ENCODE measurements around the gene EEA1. TPM values are rescaled to one million over a fixed set of nuclear protein-coding genes. Genes with fewer than 3 reads are reported as not detected.

The EEA1 gene
- total RNA-seq, 1 experiment from 2014 or later = 7.9 TPM

GRCh38 chr12:92860521-92860920 is 68.6 kb downstream of the EEA1 start:
- ATAC-seq (no peak), DNase-seq (no peak)
- intact Hi-C loops (cut with micrococcal nuclease) = no loop called here
- no peaks in the 10 kb centered on the region for H3K79me2 ChIP-seq (ENCODE audit: low read length)
- no TSS peak for BruUV-seq (replicated peaks)
- no peak overlapping the region for H3K27ac ChIP-seq (ENCODE audit: low read length)
- no peaks in the 10 kb centered on the region for H3K36me3 ChIP-seq (ENCODE audit: low read depth, low read length)
- H3K4me1 ChIP-seq (ENCODE audit: insufficient read depth, low read length) = no peaks in the 10 kb centered on the region
- ChIA-PET CTCF (no interaction called here), POLR2A (ENCODE audit: unreplicated experiment) (no interaction called here)
- H3K9me2 ChIP-seq (replicated peaks; ENCODE audit: low read length) = no peaks in the 10 kb centered on the region
- TF ChIP-seq EZH2 (IDR thresholded peaks at IDR 0.05; ENCODE audit: low read length, unreplicated experiment) = no peak
- no peak for TF ChIP-seq CTCF (conservative IDR thresholded peaks at IDR 0.05; ENCODE audit: low read depth, low read length)
- TF ChIP-seq EZH2phosphoT487 (IDR thresholded peaks at IDR 0.05; ENCODE audit: borderline replicate concordance, low read length) = no peak
- no peak overlapping the region for H2AFZ ChIP-seq (ENCODE audit: low read length)
- H3K4me3 ChIP-seq (ENCODE audit: low read length) = no peak overlapping the region
- no peaks in the 10 kb centered on the region for H3K27me3 ChIP-seq (ENCODE audit: low read length)
- H3K9me3 ChIP-seq (ENCODE audit: low read length) = no peaks in the 10 kb centered on the region
- no peak overlapping the region for H3K4me2 ChIP-seq (ENCODE audit: low read length)
- H3K9ac ChIP-seq (ENCODE audit: low read length) = no peak overlapping the region
- no peaks in the 10 kb centered on the region for H4K20me1 ChIP-seq (ENCODE audit: low read length)
- no peaks in the 10 kb centered on the region for H3F3A ChIP-seq (ENCODE audit: low read length, unreplicated experiment)

DNA sequence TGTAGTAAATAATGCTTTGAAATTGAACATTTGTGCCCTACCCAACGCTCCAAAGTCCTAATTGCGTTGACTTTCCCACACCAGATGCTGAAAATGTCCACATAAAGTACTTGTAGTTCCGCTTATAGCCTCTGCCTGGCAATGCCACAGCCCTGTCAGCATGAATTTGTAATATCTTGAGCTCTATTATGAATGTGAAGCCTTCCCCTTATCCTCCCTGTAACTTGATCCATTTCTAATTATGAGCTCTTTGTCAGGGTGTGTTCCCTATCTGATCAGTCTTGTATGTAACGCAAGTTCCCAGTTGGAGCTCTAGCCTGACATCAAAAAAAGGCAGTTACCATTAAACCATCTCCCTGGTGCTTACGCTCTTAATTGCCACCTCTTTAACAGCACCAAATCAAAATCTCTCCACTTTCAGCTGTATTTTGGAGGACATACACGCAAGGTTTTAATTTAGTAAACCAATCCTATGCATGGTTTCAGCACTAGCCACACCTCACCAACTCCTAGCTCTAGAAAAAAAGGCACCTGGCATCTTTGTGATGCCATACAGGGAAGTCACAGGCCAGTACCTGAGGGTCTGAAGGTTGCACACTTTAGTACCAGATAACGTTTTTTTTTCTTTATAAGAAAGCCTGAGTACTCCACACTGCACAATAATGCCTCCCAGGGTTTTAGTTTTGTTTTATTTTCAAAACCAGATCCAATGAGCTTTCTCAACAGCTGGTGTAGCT is 69.3 kb downstream of the EEA1 start:
- Histone ChIP-seq H3K9ac (ENCODE audit: low read length) (no peak overlapping the region), H3F3A (ENCODE audit: low read length, unreplicated experiment) (no peaks in the 10 kb centered on the region), H2AFZ (ENCODE audit: low read length) (no peak overlapping the region), H3K9me2 (replicated peaks; ENCODE audit: low read length) (no peaks in the 10 kb centered on the region), H3K4me3 (ENCODE audit: low read length) (no peak overlapping the region), H3K79me2 (ENCODE audit: low read length) (no peaks in the 10 kb centered on the region), H3K27ac (ENCODE audit: low read length) (no peak overlapping the region), H3K4me1 (ENCODE audit: insufficient read depth, low read length) (no peaks in the 10 kb centered on the region), H3K9me3 (ENCODE audit: low read length) (no peaks in the 10 kb centered on the region), H3K36me3 (ENCODE audit: low read depth, low read length) (no peaks in the 10 kb centered on the region), H3K4me2 (ENCODE audit: low read length) (no peak overlapping the region), H4K20me1 (ENCODE audit: low read length) (no peaks in the 10 kb centered on the region), H3K27me3 (ENCODE audit: low read length) (no peaks in the 10 kb centered on the region)
- POLR2A ChIA-PET (ENCODE audit: unreplicated experiment) = no interaction called here
- no peak for TF ChIP-seq EZH2phosphoT487 (IDR thresholded peaks at IDR 0.05; ENCODE audit: borderline replicate concordance, low read length)
- TF ChIP-seq EZH2 (IDR thresholded peaks at IDR 0.05; ENCODE audit: low read length, unreplicated experiment) = no peak
- no peak for TF ChIP-seq CTCF (conservative IDR thresholded peaks at IDR 0.05; ENCODE audit: low read depth, low read length)
- no peak for ATAC-seq
- intact Hi-C loops (cut with micrococcal nuclease) = no loop called here
- BruUV-seq (replicated peaks) = no TSS peak
- CTCF ChIA-PET = no interaction called here
- DNase-seq = no peak

DNA sequence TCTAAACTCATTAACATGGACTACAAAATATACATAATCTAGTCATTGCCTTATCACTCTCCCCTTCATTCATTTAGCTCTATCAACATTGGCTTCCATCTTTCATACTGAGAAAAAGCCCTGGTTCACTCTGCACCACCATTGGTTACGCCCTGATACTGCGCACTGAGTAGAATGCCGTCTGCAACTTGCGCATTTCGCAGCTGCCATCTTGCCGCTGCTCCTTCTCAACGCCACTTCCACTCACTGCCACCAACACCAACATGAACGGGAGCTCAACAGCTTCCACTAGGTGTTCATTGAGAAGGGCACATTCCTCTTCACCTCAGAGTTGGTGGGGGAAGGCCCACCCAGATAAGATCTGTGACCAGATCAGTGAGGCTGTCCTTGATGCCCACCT is 71.3 kb downstream of the EEA1 start:
- BruUV-seq (replicated peaks) = no TSS peak
- Histone ChIP-seq H3K36me3 (ENCODE audit: low read depth, low read length) (no peaks in the 10 kb centered on the region), H3K27me3 (ENCODE audit: low read length) (no peaks in the 10 kb centered on the region)

More for the DNA sequence above, 71.3 kb downstream of the EEA1 start:
- Histone ChIP-seq H3K9me2 (replicated peaks; ENCODE audit: low read length) (no peaks in the 10 kb centered on the region), H3K9me3 (ENCODE audit: low read length) (no peaks in the 10 kb centered on the region), H3K4me3 (ENCODE audit: low read length) (no peak overlapping the region), H3F3A (ENCODE audit: low read length, unreplicated experiment) (no peaks in the 10 kb centered on the region), H3K9ac (ENCODE audit: low read length) (no peak overlapping the region), H3K4me1 (ENCODE audit: insufficient read depth, low read length) (no peaks in the 10 kb centered on the region), H3K79me2 (ENCODE audit: low read length) (no peaks in the 10 kb centered on the region), H4K20me1 (ENCODE audit: low read length) (no peaks in the 10 kb centered on the region), H2AFZ (ENCODE audit: low read length) (no peak overlapping the region), H3K27ac (ENCODE audit: low read length) (no peak overlapping the region), H3K4me2 (ENCODE audit: low read length) (no peak overlapping the region)
- TF ChIP-seq EZH2phosphoT487 (IDR thresholded peaks at IDR 0.05; ENCODE audit: borderline replicate concordance, low read length) (no peak), CTCF (conservative IDR thresholded peaks at IDR 0.05; ENCODE audit: low read depth, low read length) (no peak), EZH2 (IDR thresholded peaks at IDR 0.05; ENCODE audit: low read length, unreplicated experiment) (no peak)
- ATAC-seq (no peak), DNase-seq (no peak)
- intact Hi-C loops (cut with micrococcal nuclease) = no loop called here
- ChIA-PET POLR2A (ENCODE audit: unreplicated experiment) (no interaction called here), CTCF (no interaction called here)

Measured in PC-3 (cell line).